GM19438 (cell line): ENCODE data around the gene AKT1.
A peak's percentile ranks its signal among the peaks of the same experiment; 100 is the strongest.

Source experiments
- ATAC-seq: cut with Tn5 transposase; IDR thresholded peaks from one replicate; pipeline ENCODE4 v1.9.1; 2021; ENCODE audit warnings: low read depth; ENCODE audit not compliant: unreplicated experiment

Gene AKT1

DNA sequence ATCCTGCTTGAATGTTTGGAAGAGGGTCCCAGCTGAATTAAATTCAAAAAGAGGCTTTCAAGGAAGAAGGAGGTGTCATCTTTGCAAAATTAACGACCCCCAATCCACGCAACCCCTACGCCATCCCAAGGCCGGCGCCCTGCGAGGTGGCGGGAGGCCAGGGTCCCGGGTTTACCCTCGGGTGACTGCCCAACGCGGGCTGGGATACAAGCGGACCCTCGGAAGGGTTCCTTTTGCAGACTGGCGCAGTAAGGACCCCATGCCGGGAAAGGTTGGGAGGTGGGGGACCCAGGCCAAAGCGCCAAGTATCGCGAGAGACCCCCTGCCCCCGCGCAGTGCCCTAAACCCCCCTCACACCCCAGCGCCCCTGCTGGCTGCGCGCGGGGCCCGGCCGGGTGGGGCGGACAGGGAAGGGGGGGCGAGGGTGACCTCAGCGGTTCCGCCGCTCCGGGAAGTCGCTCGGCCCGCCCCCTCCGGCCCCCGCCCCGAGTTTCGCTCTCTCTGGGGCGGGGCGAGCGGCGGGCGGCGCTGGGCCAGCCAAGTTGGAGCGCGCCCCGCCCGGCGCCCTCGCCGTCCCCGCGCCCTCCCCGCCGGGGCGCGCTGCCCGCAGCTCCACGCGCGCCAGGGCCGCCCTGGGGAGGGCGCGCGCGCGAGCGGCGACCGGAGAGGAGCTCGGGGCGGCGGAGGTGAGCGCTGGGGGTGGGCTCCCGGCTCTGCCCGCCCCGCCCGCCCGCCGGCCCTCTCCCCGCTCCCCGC lies 4.6 kb upstream of the AKT1 start:
- ATAC-seq: peak; percentile 62

DNA sequence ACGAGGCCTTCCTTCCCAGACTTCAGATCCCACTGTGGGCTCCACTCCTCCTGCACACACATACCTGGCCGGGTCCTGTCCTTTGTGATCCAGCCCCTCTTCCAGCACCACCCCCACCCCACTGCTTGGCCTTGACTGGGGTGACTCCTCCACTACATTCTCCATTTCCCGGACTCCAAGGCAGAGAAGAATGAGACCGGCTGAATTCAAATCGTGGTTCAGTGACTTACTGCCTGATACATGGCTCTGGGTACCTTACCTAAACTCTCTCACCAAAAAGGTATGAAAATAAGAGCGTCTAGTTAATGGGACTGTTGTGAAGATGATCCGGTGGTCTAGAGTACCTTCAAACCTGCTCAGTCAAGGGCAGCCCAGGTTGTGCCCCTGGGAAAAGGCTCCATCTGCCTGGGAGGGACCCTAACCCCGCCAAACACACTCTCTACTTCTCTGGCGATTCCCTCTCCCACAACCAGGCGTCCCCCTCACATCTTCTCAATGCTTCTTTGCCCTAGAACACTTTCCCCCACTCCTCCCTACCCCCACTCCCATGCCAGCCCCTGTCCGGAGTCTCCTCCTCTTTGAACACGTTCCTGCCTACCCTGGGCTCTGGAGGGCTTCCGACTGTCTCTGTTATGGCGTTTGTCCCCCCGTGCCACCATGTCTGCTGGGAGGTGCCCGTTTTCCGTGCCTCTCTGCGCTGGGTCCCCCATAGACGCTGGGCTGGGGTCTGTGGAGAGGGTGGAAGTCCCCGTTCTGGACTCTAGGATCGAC lies 3.9 kb upstream of the AKT1 start:
- ATAC-seq: no peak

DNA sequence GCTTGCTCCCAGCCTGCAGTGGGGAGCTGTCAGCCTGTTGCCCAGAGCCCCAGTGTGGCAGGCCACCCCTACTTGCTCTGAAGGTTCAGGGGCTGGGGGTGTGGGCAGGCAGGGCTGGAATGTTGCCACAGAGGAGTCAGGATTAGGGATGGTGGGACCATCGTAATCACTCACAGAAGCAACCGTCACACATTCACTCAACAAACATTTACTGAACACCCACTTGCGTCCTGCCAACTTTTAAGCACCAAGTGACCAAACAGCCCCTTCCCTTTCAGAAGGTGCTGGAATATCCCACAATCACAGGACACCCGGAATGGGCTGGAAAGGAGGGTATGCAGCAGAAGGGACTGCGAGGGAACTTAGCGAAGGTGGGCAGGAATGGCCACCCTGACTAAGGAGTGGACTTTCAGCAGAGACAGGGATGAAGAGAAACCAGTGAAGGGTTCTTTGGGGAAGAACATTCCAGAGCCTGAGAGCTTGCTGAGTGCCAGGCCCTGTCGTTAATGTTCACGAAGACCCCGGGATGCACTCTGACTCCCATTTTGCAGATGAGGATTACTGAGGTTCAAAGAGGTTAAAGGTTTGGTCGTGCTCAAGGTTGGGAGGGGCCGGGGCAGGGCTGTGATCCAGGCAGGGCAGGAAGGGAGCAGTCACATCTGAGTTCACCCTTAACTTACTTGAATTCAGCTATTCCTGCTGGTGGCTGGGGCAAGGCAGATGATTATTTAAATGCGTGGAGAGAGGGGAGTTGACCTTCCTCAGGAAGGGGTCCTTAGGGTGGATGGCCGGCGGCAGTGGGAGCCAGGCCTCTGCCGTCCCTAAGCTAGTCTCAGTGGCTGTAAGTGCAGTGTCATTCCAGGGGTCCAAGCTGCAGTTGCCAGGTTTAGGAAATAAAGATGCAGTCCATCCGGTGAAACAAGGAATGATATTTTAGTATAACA lies 3.0 kb upstream of the AKT1 start:
- no peak for ATAC-seq

DNA sequence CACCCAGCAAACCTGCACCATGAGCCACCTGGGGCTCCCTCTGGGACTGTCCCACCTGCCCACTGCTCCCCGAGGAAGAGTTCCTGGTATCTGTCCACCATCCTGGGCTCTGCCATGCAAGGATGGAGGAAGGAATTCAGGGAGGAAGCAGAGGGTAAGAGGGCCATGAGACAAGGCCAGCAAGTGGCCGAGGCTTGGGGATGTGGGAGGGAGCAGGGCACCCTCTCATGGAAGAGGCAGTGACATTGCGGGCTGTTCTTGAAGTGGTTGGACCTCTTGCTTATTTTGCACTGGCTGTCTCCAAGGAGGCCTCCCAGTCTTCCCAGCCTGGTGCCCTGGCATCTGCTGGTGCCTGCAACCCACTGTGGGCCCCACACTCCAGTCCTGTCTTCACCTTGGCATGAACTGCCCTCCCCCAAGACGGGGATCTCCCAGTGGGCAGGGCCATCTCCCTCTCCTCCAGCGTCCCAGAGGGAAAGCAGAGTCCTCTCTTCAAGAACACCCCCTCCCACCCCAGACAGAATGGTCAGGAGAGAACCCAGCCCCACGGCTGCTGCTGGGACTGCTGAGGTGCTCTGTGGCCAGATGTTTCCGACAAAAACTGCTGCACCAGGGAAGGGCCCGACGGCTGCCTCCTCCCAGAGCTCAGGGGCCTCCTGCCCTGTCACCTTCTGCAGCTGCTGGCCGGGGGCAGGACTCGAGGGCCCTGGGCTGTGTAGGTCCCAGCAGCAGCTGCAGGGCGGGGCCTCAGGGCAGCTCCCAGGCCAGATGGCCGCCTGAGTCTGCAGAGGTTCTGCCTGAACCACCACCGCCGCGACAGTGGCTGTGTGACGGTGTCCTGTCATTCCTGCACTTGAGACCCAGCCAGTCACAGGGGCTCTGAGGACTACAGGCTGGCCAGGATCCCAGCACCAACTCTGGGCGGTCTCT lies 1.8 kb upstream of the AKT1 start:
- ATAC-seq: no peak

DNA sequence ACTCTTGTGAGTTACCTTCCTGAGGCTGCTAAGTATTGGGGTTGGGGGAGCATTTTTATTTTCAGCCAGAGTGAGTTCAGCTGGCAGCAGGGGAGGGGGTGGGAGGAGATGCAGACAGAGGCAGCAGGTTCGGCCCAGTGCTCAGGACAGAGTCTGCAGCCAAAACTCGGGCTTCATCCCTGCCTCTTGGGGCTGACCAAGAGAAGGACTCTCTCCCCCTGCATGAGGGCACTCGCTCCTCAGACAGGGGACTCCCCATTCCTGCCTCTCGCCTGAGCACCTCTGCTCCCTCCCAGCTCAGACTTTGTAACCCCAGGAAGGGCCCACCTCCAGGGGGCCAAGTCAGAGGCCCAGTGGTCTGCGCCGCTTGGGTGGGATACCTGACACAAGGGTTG lies 1.1 kb upstream of the AKT1 start:
- ATAC-seq: no peak

DNA sequence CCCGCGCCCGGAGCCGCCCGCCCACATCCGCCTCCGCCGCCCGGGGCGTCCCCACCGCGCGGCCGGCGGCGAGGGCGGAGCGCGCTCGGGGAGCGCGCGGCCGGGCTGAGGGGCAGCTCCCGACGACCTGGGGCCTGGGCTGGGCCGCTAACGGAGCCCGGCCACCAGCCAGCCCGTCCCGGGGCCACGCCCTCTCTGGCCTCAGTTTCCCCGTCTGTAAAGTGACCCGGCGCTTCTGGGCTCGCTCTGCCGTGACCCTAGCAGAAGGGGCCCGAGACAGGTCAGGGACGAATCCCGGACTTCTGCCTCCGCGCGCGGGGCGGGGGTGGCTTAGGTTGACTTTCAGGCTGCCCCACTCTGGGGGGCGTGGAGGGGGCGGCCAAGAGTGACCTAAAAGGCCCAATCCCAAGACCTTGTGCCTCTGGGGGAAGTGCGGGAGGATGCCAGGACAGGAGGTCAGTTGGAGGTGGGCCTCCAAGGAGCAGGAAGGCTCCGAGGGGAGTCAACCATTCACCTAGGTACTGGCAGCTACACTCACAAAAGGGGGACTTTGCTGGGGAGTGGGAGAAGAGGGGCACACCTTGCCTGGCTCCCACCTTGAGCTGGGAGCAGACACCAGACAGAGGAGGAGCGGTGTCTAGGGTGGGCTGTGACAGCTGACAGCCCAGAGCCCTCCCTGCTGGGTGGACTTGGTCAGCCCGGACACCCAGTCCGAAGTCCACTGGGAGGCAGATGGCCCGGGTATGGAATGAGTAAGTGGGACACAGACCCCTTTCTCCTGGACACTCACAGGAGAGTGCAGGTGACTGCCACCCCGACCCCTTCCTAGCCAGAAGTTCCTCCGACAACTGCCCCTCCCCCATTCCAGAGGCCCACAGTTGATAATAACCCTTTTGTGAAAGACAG lies 486 bp upstream of the AKT1 start:
- ATAC-seq: no peak

DNA sequence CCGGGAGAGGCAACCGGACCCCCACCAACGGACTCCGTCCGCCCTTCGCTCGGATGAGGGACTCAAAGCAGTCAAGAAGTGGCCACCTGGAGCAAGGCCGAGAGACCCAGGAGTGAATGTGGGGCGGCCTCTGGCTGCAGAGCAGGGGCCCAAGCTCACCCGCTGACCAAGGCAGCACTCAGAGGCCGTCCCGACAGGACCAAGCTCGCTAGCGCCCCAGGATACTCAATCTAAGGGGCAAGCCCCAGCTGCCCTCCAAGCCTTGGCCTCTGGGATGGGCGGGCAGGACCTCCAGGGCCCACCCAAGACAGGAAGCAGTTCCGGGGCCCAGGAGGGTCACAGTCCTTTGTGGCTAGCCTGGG lies 936 bp downstream of the AKT1 start:
- no peak for ATAC-seq

DNA sequence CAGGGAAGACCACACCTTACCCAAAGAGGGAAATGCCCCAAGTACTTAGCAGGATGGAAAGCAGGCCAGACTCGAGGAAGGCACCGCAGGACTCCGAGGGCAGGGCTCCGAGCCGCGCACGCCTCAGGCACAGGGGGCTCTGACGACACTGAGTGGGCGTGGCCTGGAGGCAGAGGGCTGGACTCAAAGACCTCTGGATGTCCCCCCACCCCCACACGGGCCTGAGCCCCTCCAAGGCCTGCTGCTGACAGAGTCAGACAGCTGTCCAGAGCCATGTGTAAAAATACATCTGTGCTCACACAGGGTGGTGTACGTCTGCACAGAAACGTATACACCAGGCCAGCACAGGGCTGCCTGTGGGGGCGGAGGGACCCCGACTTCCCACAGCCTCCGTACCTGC lies 1.4 kb downstream of the AKT1 start:
- ATAC-seq: no peak

DNA sequence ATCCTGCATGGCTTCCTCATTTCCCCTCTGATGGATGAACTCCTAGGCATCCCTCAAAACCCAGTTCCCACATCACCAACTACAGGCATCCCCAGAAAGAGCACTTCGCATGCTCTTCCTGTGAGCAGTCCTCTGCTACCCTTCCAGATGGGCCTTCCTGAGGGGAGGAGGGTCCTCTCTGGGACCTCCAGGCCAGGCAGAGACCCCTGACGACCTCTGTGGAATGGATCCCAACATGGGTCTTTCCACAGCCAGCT lies 1.9 kb downstream of the AKT1 start:
- no peak for ATAC-seq

DNA sequence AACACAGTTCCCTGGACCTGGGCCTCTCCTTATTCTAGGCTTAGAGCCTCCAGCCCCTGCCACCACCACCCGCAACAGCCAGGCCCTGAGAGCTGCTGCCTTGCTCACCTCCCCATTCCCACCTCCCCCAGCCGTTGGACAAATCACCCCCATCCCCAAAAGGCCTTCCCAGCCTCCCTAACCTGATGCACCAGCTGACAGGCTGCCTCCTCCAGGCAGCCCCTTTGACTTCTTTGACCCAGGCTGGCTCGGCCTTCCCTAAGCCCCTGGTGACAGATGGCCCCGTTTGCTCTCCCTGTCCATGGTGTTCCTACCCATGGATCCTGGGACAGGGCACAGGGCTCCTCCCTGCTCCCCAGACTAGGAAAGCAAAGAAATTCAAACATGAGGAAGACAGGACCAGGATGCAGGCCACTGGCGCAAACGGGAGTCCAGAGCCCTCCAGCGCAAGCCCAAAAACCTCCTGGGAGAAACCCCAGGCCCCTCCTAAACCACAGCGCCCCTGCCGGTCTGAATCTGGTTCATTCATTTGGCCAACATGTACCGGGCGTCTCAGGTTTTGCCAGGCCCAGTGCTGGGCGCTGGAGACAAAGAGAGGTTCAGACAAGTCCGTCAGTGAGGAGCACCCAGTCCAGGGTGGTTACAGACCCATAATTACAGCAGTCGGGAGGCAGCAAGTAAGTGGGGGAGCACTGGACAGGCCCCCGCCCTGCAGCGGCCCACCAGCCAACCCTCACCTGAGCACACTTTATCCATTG lies 2.4 kb downstream of the AKT1 start:
- no peak for ATAC-seq

DNA sequence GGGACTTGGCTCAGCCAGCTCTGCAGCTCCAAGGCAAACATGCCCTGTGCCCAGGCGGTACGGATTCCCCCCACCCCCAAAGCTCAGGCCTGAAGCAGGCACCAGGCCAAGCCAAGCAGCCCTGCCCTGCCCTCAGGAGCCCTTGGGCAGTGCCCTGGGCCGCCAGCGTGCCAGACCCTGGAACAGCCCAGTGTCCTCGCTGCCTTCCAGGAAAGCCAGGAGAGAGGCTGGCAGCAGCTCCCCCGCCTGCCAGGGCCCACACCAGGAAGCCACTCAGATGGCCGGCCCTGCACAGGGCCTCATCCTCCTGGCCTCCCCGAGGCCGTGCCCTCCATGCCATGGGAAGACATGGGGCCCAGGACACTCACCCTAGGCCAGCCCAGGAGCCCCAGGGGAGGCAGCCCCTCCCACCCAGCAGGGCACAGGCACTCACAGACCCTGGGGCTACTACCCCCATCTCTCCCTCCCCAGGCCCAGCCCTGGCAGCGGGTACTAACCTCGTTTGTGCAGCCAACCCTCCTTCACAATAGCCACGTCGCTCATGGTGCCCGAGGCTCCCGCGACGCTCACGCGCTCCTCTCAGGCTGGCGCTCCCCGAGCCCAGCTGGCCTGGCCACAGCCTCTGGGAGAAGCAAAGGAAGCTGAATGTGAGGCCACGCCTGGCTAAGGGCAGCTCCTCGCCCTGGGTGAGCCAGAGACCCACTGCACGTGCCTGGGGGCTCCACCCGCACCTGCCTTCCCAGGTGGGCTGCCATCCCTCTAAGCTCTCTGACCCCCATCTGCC lies 3.3 kb downstream of the AKT1 start:
- no peak for ATAC-seq

DNA sequence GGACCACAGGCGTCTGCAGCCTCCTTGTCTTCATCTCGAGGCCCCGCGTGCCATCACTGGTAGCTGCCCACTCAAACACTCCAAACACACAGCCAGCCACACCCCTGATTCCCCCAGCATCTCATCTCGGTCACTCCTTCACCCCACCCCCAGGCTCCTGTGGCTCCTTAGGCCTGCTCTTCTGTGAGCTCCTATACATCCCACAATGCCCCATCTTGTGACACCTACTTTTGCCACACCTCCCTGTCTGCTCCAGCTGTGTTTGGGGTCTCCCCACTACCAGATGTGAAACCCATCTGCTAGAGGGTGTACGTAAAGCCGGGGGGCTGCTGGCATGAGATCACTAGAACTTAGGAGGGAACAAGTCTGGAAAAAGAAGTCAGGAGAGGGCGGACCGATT lies 4.1 kb downstream of the AKT1 start:
- ATAC-seq: no peak

DNA sequence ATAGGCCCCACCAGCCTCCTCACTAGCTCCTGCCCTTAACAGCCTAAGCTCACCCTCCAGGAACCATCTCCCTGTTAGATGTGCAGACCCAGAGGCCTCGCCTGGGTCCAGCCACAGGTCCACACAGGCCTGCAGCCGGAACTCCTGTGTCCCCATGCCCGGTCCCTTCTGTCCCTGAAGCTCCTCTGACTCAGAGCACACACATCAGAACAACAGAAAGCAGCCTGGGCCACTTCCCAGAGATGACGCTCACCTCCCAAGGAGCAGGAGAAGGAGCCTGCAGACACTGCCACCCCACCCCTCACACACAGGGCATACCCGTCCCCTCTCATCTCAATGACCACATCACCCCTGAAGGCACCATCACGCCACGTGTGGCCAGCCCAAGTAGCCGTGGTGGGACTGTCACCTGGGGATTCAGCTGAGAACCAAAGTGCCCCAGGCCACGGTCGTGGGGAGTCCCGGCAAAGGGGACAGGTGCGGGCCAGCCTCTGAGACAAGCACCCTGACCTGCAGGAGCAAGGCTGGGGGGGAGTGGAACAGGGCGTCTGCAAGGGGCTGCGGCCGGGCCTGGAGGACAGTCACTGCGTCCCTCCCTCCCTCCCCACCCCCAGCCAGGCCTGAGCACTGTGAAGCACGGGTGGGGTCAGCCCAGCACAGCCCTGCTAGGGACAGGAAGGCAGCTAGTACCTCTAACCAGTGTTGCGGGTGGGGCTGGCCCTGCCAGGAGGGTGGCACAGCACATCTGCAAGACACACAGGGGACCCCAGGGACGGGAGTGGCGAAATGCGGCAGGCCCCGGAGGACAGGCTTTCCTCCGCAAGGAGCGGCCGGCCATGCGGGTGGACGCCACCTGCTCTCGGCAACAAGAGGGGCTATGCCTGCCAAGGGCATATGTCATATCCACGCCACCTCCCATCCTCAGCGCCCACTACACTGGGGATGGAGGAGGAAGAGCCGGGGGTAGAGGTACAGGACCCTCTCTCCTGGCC lies 5.5 kb downstream of the AKT1 start:
- no peak for ATAC-seq

DNA sequence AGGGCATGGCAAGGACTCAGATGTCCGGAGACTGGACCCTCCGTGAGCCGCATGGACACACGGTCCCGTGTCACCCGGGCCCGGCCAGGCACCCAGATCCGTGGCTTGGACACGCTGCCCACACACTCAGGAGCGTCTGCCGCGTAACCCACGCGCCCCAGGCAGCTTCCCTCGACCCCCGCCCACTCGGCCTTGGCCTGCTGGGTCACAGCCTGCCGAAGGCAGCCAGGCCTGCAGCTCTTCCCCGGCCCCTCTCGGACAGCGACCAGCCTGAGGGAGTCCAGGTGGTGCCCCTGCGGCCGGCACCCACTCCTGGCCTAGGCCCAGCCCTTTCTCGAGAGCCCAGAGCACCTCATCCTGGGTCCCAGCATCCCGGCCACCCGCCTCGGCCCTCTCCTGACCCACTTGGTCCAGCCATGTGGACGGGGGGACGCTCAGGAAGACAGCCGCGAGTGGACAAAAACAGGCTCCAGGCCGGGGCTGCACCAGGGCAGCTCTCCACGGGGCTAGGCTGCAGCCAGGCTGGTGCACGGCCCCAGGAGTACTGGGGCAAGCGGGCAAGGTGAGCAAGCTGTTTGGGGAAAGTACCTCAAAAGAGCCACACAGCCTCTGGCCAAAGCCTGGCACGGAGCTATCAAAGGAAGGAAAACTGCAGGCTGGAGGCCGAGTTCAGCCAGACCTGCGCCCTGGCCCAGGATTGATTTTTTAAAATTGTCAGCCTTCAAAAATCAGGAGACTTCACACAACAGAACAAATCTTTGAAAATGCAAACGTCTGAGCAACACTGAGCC lies 6.5 kb downstream of the AKT1 start:
- ATAC-seq: no peak

DNA sequence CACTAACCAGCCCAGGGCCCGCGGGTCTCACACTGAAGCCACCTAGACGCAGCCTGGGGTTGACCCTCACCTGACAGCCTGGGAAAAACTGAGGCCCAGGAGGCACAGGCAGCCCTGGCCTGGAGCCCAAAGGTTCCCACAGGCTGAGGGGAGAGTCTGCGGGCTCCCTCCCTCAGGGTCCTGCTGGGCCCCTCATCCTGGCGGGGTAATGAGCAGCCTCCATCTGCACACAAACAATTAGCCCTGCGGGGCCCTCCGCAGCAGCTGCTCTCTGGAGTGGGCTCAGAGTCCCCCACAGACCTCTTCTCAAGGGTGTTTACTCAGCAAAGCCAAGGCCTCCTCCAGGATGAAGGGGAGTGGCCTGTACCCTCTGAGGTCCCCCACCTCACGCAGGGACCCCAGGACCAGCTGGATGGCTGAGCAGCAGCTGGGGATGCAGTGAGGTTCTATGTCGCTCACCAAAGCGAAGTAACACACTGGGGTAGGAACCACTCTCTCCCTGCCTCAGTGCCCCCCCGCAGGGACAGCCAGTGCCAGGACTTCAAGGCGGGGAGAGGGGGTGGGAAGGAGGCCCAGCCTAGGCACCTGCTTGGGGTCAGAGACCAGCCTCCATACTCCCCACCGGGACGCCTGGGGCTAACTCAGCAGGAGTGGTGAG lies 7.3 kb downstream of the AKT1 start:
- ATAC-seq: no peak
